Activated B cell treated with CpG ODN at 0.5 μM for 24 hours (primary cell): ENCODE measurements around the gene PLEKHA6. TPM values are rescaled to one million over a fixed set of nuclear protein-coding genes. Genes with fewer than 3 reads are reported as not detected.

Experiments
- ATAC-seq: fragments of 200-7000 bp; cut with Tn5 transposase; one replicate; pipeline ENCODE4 v1.10.0; 2021; ENCODE audit warnings: low read depth, mild to moderate bottlenecking, moderate library complexity
- CTCF ChIA-PET: fragments of 350-600 bp; sonication (Branson Sonifier 250); formaldehyde crosslinking; loops from one replicate; lab custom pipeline; 2021; ENCODE audit warnings: antibody characterized with exemption; lab: Charles Lee
- POLR2A ChIA-PET: fragments of 350-600 bp; sonication (Branson Sonifier 250); formaldehyde crosslinking; loops from one replicate; lab custom pipeline; 2021; ENCODE audit warnings: antibody characterized with exemption; lab: Charles Lee
- DNase-seq: peaks from one replicate; pipeline ENCODE4 v3.0.0; 2022
- H3K27ac Mint-ChIP-seq: one replicate; pipeline ENCODE4 v1.8.0; 2020; ENCODE audit warnings: mixed read lengths
- H3K27me3 Mint-ChIP-seq: one replicate; pipeline ENCODE4 v1.8.0; 2021; ENCODE audit warnings: mixed read lengths
- H3K36me3 Mint-ChIP-seq: one replicate; pipeline ENCODE4 v1.8.0; 2021; ENCODE audit warnings: low read depth, mixed read lengths
- H3K4me1 Mint-ChIP-seq: one replicate; pipeline ENCODE4 v1.8.0; 2021; ENCODE audit warnings: mixed read lengths
- H3K4me3 Mint-ChIP-seq: one replicate; pipeline ENCODE4 v1.8.0; 2020; ENCODE audit warnings: mild to moderate bottlenecking, mixed read lengths
- H3K9me3 Mint-ChIP-seq: one replicate; pipeline ENCODE4 v1.8.0; 2020; ENCODE audit warnings: mixed read lengths
- intact Hi-C: fragments of 100-400 bp; cut with micrococcal nuclease; formaldehyde crosslinking; loops from one replicate; pipeline ENCODE4 v1.15.1; 2024
- total RNA-seq: library from RNA; stranded (reverse); gene quantifications from 2 replicates; pipeline ENCODE4 v1.2.3, GENCODE V29; 2022
- TF ChIP-seq, protein P1 (sequence below): fragments of 200-600 bp; IDR thresholded peaks from one replicate; pipeline ENCODE4 v1.8.0; 2022; ENCODE audit warnings: antibody characterized with exemption, mild to moderate bottlenecking

The PLEKHA6 gene
- total RNA-seq, 1 donor from 2014 or later: 0.62 TPM

GRCh38 chr1:204376919-204377799, 17.4 kb upstream of the PLEKHA6 start:
- Mint-ChIP-seq H3K27ac (no peak overlapping the region), H3K4me1 (peaks cover 13% of the 10 kb centered on the region), H3K27me3 (peaks cover 18% of the 10 kb centered on the region), H3K36me3 (no peaks in the 10 kb centered on the region), H3K9me3 (no peaks in the 10 kb centered on the region), H3K4me3 (peak overlapping the region; percentile 62)
- TF ChIP-seq, protein P1, sequence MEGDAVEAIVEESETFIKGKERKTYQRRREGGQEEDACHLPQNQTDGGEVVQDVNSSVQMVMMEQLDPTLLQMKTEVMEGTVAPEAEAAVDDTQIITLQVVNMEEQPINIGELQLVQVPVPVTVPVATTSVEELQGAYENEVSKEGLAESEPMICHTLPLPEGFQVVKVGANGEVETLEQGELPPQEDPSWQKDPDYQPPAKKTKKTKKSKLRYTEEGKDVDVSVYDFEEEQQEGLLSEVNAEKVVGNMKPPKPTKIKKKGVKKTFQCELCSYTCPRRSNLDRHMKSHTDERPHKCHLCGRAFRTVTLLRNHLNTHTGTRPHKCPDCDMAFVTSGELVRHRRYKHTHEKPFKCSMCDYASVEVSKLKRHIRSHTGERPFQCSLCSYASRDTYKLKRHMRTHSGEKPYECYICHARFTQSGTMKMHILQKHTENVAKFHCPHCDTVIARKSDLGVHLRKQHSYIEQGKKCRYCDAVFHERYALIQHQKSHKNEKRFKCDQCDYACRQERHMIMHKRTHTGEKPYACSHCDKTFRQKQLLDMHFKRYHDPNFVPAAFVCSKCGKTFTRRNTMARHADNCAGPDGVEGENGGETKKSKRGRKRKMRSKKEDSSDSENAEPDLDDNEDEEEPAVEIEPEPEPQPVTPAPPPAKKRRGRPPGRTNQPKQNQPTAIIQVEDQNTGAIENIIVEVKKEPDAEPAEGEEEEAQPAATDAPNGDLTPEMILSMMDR: no peak
- DNase-seq: no peak
- no peak for ATAC-seq
- intact Hi-C loops: no loop called here
- POLR2A ChIA-PET: interaction anchor here (1.1 to 1.5 kb wide), 2 partner anchors 21 to 34 kb away, joined by 6 to 7 read pairs; no protein-coding TSS in a partner anchor
- CTCF ChIA-PET: interaction anchor here (1.1 to 4.0 kb wide), 3 partner anchors 13 to 21 kb away, joined by 3 to 23 read pairs (median 5); no protein-coding TSS in a partner anchor

DNA sequence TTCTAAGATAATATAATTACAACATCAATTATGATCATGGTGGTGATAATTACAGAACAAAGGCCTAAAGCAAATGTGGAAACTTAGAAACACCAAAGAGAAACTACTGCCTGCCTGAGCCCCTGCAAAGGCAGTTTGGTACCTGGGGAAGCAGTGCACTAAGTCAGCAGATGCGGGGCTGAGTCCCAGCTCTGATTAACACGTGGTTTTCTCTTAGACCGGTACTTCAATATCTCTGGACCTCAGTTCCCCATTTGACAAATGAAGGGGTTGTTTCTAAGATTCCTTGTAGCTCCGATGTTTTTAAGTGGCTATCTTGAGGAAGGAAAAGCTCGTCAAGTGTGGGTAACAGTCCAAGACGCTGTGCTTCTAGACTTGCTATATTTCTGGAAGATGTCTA, 16.7 kb upstream of the PLEKHA6 start:
- intact Hi-C loops: no loop called here
- H3K36me3 Mint-ChIP-seq: no peaks in the 10 kb centered on the region
- ATAC-seq: no peak
- H3K4me1 Mint-ChIP-seq: peaks cover 13% of the 10 kb centered on the region
- TF ChIP-seq, protein P1: no peak
- no peak for DNase-seq
- POLR2A ChIA-PET: no interaction called here
- CTCF ChIA-PET: interaction anchor here (1.1 to 4.0 kb wide), 2 partner anchors 13 to 22 kb away, joined by 3 to 23 read pairs; no protein-coding TSS in a partner anchor
- H3K27ac Mint-ChIP-seq: no peak overlapping the region
- peaks cover 18% of the 10 kb centered on the region for H3K27me3 Mint-ChIP-seq
- H3K4me3 Mint-ChIP-seq: no peak overlapping the region
- no peaks in the 10 kb centered on the region for H3K9me3 Mint-ChIP-seq

DNA sequence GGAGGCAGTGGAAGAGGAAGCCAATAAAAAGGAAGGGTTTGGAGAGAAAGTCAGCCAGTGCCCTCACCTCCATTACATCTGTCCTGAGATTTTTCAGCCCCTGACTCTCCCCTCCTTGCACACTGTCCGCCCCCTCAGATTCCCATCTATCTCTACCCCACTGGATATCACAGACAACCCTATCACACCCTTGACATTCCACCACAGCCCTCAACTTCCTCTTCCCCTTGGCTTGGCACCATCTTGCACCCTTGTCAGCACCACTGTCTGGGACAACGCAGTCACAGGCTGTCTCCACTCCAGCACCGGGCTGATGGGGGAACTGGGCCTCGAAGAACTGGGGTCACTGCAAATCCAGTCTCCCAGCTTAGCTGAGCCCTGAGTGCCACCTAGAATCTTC, 14.2 kb upstream of the PLEKHA6 start:
- no peak for DNase-seq
- no peak overlapping the region for H3K27ac Mint-ChIP-seq
- no peaks in the 10 kb centered on the region for H3K9me3 Mint-ChIP-seq
- H3K36me3 Mint-ChIP-seq: no peaks in the 10 kb centered on the region
- TF ChIP-seq, protein P1: no peak
- ChIA-PET POLR2A (no interaction called here), CTCF (no interaction called here)
- peaks cover 13% of the 10 kb centered on the region for H3K27me3 Mint-ChIP-seq
- intact Hi-C loops: no loop called here
- H3K4me3 Mint-ChIP-seq: no peak overlapping the region
- peaks cover 16% of the 10 kb centered on the region for H3K4me1 Mint-ChIP-seq
- no peak for ATAC-seq

DNA sequence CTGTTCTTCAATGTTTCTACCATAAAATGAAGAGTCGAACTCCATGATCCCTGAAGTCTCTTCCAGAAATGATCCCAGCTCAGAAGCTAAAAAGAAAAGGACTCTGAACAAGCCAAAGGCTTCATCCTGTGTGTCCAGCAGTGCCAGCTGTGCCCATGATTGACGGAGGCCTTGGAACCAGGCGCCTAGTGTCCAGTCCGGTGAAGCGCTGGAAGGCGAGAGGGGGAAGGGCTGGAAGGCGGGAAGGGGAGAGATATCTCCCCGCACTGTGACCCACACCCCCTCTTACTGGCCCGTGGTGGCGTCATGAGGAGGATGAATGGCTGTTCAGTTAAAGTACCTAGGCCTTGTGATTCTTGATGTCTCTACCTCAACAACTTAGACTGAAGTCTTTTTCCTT, 10.4 kb upstream of the PLEKHA6 start:
- POLR2A ChIA-PET: no interaction called here

More for the DNA sequence above, 10.4 kb upstream of the PLEKHA6 start:
- DNase-seq (no peak), ATAC-seq (no peak)
- peaks cover 3% of the 10 kb centered on the region for H3K4me1 Mint-ChIP-seq
- H3K27me3 Mint-ChIP-seq: peaks cover 15% of the 10 kb centered on the region
- no peak overlapping the region for H3K27ac Mint-ChIP-seq
- no peaks in the 10 kb centered on the region for H3K36me3 Mint-ChIP-seq
- TF ChIP-seq, protein P1: no peak
- intact Hi-C loops: no loop called here
- H3K9me3 Mint-ChIP-seq: no peaks in the 10 kb centered on the region
- H3K4me3 Mint-ChIP-seq: no peak overlapping the region
- CTCF ChIA-PET: interaction anchor here (0.6 kb wide), 2 partner anchors 22 to 207 kb away, joined by 3 read pairs; no protein-coding TSS in a partner anchor
